KOPT-K1 (cell line): ENCODE data around the gene USP31.

ENCODE experiments used
- H3K27ac ChIP-seq: fragments of 200-600 bp; sonication (generic); 2 replicates; pipeline ENCODE4 v1.5.1; 2016; ENCODE audit warnings: antibody characterized with exemption, mild to moderate bottlenecking, low read depth, low read length; ENCODE audit not compliant: poor library complexity, severe bottlenecking
- H3K36me3 ChIP-seq: fragments of 200-600 bp; sonication (generic); 2 replicates; pipeline ENCODE4 v1.5.1; 2017; ENCODE audit warnings: antibody characterized with exemption, mild to moderate bottlenecking, low read length, moderate library complexity; ENCODE audit not compliant: insufficient read depth
- H3K9me3 ChIP-seq: fragments of 200-600 bp; sonication (generic); 2 replicates; pipeline ENCODE4 v1.5.1; 2017; ENCODE audit warnings: antibody characterized with exemption, low read length, mild to moderate bottlenecking; ENCODE audit not compliant: insufficient read depth, poor library complexity, severe bottlenecking

The USP31 gene

GRCh38 chr16:23072769-23073549, 76.3 kb downstream of the USP31 start:
- H3K9me3 ChIP-seq = no peaks in the 10 kb centered on the region
- H3K27ac ChIP-seq = no peak overlapping the region
- peaks cover 48% of the 10 kb centered on the region for H3K36me3 ChIP-seq

- H3K9me3 ChIP-seq = no peaks in the 10 kb centered on the region
- no peak overlapping the region for H3K27ac ChIP-seq
- peaks cover 55% of the 10 kb centered on the region for H3K36me3 ChIP-seq
These were observed 77.1 kb downstream of the USP31 start for GRCh38 chr16:23072084-23072599.

GRCh38 chr16:23071196-23072083, 77.8 kb downstream of the USP31 start:
- Histone ChIP-seq H3K36me3 (peaks cover 56% of the 10 kb centered on the region), H3K9me3 (no peaks in the 10 kb centered on the region), H3K27ac (no peak overlapping the region)

- Histone ChIP-seq H3K9me3 (no peaks in the 10 kb centered on the region), H3K27ac (no peak overlapping the region), H3K36me3 (peaks cover 53% of the 10 kb centered on the region)
These were observed 79.4 kb downstream of the USP31 start for GRCh38 chr16:23069844-23070243.

- Histone ChIP-seq H3K27ac (no peak overlapping the region), H3K36me3 (peaks cover 47% of the 10 kb centered on the region), H3K9me3 (no peaks in the 10 kb centered on the region)
These were observed 81.0 kb downstream of the USP31 start for GRCh38 chr16:23068079-23068736.

GRCh38 chr16:23066676-23067075, 82.6 kb downstream of the USP31 start:
- Histone ChIP-seq H3K27ac (no peak overlapping the region), H3K9me3 (no peaks in the 10 kb centered on the region), H3K36me3 (peaks cover 40% of the 10 kb centered on the region)

GRCh38 chr16:23064639-23065038, 84.6 kb downstream of the USP31 start:
- no peaks in the 10 kb centered on the region for H3K9me3 ChIP-seq
- H3K27ac ChIP-seq = no peak overlapping the region
- peaks cover 25% of the 10 kb centered on the region for H3K36me3 ChIP-seq

- Histone ChIP-seq H3K9me3 (no peaks in the 10 kb centered on the region), H3K27ac (no peak overlapping the region), H3K36me3 (peaks cover 5% of the 10 kb centered on the region; the same call in 1 of the 2 replicates)
These were observed 86.7 kb downstream of the USP31 start for GRCh38 chr16:23062524-23062923.

GRCh38 chr16:23061669-23062068, 87.6 kb downstream of the USP31 start:
- H3K36me3 ChIP-seq = no peaks in the 10 kb centered on the region
- H3K9me3 ChIP-seq = no peaks in the 10 kb centered on the region
- H3K27ac ChIP-seq = no peak overlapping the region

GRCh38 chr16:23060458-23061320, 88.6 kb downstream of the USP31 start:
- Histone ChIP-seq H3K9me3 (no peaks in the 10 kb centered on the region), H3K27ac (no peak overlapping the region), H3K36me3 (no peaks in the 10 kb centered on the region)

- no peaks in the 10 kb centered on the region for H3K36me3 ChIP-seq
- H3K9me3 ChIP-seq = no peaks in the 10 kb centered on the region
- no peak overlapping the region for H3K27ac ChIP-seq
These were observed 89.8 kb downstream of the USP31 start for GRCh38 chr16:23059433-23059832.

GRCh38 chr16:23058576-23058975, 90.7 kb downstream of the USP31 start:
- no peaks in the 10 kb centered on the region for H3K36me3 ChIP-seq
- no peak overlapping the region for H3K27ac ChIP-seq
- no peaks in the 10 kb centered on the region for H3K9me3 ChIP-seq

GRCh38 chr16:23057013-23057596, 92.1 kb downstream of the USP31 start:
- H3K27ac ChIP-seq = no peak overlapping the region

GRCh38 chr16:23055481-23055880, 93.8 kb downstream of the USP31 start:
- H3K9me3 ChIP-seq = no peaks in the 10 kb centered on the region
- no peak overlapping the region for H3K27ac ChIP-seq
- no peaks in the 10 kb centered on the region for H3K36me3 ChIP-seq

More at GRCh38 chr16:23057013-23057596, 92.1 kb downstream of the USP31 start:
- Histone ChIP-seq H3K36me3 (no peaks in the 10 kb centered on the region), H3K9me3 (no peaks in the 10 kb centered on the region)
